Endometrial microvascular endothelial cells (primary cell): ENCODE data around the gene SUPT16H. TPM values are rescaled to one million over a fixed set of nuclear protein-coding genes. Genes with fewer than 3 reads are reported as not detected.
"Not testable (repeated sequence)": the region's sequence is repeated elsewhere in the genome, so short reads cannot be mapped to it uniquely, and the experiment has no call there.

Experiments
- in situ Hi-C: cut with HindIII; loops from 2 replicates; pipeline ENCODE4 v1.10.0; 2017; ENCODE audit warnings: low sequenced_read_pairs, low pct_unique_long_range_greater_than_20kb; ENCODE audit errors: inconsistent ontology term
- total RNA-seq: library from RNA; depleted of rRNA; stranded (reverse); fragments of >200 nt; gene quantifications from one replicate; pipeline ENCODE4 v1.2.3, GENCODE V29; 2015; ENCODE audit errors: inconsistent ontology term

The SUPT16H gene
- total RNA-seq, 1 donor from 2014 or later = 81.4 TPM

DNA sequence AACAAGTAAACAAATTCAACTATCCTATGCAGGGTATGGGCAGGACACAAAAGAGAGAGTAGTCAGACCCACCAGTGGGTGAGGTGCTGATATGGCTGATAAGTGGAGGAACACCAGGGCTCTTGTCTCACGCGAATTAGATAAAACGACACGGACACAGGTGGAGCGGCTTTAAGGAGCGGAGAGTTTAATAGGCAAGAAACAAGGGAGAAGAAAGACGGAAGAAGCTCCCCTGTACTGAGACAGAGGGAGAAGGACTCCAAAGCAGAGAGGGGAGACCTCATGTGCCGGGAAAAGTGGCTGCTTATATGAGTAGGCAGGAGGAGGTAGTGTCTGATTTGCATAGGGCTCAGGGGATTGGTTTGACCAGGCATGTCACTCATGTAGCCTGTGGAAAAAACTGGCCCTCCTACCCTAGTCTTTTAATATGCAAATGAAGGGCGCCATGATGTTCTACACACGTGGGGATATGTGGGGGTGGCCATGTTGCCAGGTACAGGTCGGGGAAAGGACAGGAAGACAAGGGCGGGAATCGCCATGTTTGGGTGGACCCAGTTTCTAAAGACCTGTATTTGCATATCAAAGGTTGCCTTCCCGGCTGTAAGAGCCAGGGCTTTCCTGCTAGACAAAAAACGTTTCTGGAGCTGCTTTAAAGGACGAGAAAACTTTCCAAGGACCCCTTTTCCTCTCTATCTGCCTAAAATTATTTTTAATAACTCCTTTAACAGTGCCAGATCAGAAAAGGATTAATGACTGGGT, 75.2 kb downstream of the SUPT16H start:
- in situ Hi-C loops = no loop called here

DNA sequence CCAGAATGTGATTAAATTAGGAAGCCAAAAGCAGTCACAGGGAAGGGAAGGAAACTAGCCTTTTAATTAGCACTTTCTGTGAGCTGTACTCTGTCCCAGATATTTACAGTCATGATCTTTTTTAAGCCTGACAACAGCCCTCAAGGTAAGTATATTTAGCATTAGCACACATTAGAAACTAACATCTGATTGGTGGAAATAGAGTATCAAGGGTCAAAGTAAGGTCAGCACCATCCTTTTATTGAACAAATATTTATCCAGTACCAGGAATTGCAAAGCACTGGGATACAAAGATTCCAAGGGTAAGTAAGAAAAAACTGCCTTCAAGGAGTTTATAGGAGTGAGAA, 75.7 kb downstream of the SUPT16H start:
- in situ Hi-C loops = no loop called here

DNA sequence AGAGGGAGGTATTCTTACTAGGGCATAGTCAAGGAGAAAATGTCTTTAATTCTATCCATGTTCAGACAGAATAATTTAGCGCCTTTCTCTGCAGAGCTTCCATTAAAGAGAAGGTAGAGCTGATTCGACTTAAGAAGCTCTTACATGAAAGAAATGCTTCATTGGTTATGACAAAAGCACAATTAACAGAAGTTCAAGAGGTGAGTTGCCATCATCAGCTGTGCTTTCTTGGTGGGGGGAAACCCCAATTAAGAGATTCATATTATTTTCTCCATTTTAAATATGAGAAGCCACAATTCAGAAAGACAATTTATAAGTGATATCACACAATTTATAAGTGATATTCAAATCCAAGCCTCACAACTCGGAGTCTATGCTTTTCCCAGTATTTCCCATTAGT, 76.2 kb downstream of the SUPT16H start:
- in situ Hi-C loops = no loop called here

GRCh38 chr14:21302836-21303140, 81.0 kb downstream of the SUPT16H start:
- in situ Hi-C loops = not testable (repeated sequence)

DNA sequence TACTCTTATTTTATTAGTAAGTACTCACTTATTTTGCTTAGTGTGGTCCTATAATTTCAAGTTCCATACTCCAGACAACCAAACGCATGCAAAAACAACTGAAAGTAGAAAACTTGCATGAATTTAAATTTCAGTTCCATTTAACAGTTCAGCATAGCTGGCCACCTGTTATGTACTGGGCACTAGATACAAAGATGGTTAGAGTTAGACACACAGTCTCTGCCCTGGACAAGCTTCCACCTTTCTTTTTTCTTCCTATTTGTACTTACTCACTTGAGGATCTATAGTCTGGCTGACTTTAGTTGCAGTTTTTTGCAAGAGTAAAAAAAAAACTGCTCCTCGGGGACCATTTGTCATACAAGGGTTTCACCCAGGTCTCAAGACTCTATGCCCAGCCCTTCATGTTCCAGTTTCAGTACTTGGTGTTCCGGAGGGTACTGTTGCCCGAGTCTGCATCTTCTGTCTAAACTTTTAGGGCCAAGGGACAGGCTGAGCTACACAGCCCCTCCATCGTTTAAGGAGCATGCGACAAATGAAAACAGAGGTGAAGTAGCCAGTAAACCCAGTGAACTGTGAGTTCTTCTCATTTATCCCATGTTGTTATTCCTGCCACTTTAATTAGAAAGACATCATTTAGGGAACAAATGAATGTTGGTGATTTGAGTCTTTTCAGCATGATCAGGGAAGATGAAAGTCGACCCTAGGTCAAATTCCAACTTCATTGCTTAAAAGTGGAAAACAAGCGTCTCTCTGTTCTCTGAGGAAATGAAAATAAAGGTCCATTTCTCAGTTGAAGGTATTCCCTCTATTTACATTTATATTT, 81.6 kb downstream of the SUPT16H start:
- in situ Hi-C loops = no loop called here

Other genes starting within 250 kb of the SUPT16H start
- not detected for gene OR5AU1, start 228.0 kb downstream of the SUPT16H start, total RNA-seq
- 992 TPM for gene HNRNPC, start 114.6 kb downstream of the SUPT16H start, total RNA-seq
- gene RPGRIP1, start 103.9 kb downstream of the SUPT16H start, total RNA-seq = not detected
- 38.2 TPM for gene CHD8, start 72.1 kb upstream of the SUPT16H start, total RNA-seq
- gene RAB2B, start 92.9 kb upstream of the SUPT16H start, total RNA-seq = 30.4 TPM
- 37.4 TPM for gene TOX4, start 93.2 kb upstream of the SUPT16H start, total RNA-seq
- 75.2 TPM for gene METTL3, start 127.3 kb upstream of the SUPT16H start, total RNA-seq
- 1.4 TPM for gene SALL2, start 142.3 kb upstream of the SUPT16H start, total RNA-seq
- gene OR10G3, start 196.1 kb upstream of the SUPT16H start, total RNA-seq = not detected